Right lung (tissue), 5 donors: ENCODE measurements around the gene CBL. TPM values are rescaled to one million over a fixed set of nuclear protein-coding genes. Genes with fewer than 3 reads are reported as not detected.

Experiments used
- DNase-seq, 2 donors: peaks; one replicate each; pipeline ENCODE4 v3.0.0-alpha.2; 2013
- polyA plus RNA-seq, 5 donors: library from polyadenylated mRNA; unstranded; fragments of 120-200 nt; gene quantifications; one replicate each; pipeline versions ENCODE4 v1.2.1 to v1.2.3, GENCODE V29; 2013; ENCODE audit warnings: inconsistent platforms in 1 of 5, low replicate concordance in 1 of 5; ENCODE audit not compliant: insufficient read length in 5 of 5, insufficient read depth in 1 of 5

The CBL gene
- polyA plus RNA-seq, 5 donors = 16.1 to 22.8 (median 20.5) TPM

GRCh38 chr11:119344291-119345010 lies 138.3 kb downstream of the CBL start:
- no peak for DNase-seq

- no peak for DNase-seq
These were observed 139.5 kb downstream of the CBL start for GRCh38 chr11:119345685-119346084.

GRCh38 chr11:119346605-119347004 lies 140.5 kb downstream of the CBL start, which contains the start of gene MFRP:
TSS of gene MFRP (minus strand) at chr11:119346705. CDS start at chr11:119346513, 192 bp downstream.
- no peak for DNase-seq

DNA sequence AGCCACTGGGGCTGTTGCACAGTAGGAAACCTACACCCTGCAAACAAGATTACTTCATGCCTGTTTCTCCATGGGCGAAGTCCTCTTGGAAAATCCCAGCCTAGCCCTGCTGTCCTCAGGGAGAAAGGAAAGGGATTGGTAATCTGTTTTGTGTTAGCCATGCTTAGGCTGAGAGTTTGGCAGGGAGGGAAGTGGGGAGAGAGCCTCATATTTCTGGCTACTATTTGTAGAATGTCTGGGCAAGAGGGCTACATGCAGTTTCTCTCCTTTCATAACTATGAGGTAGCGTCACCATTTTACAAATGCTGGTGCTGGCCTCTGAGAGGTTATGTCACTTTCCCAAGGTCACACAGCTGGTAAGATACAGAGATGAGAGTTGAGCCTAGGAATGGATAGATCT lies 141.1 kb downstream of the CBL start:
- no peak for DNase-seq

- no peak for DNase-seq
These were observed 141.9 kb downstream of the CBL start for GRCh38 chr11:119347940-119348605.

DNA sequence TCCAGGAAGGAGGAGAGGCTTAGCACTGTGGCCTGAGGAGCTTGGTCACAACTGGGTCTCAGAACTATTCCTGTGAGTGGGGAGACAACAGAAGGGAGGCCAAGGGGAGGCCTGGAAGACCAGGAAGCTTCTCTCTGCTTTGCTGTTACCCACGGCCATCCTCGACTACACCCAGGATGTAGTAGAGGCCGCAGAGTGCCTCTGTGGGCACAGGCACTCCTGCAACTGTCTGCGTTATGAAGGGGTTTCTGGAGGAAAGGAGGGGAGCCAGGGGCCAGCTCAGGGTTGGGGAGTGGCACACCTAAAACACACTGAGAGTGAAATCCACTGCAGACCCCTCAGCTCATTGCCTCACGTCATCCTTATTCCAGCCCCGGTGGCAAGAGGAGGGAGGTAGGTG lies 144.2 kb downstream of the CBL start:
- DNase-seq = no peak

GRCh38 chr11:119351232-119351631 lies 145.1 kb downstream of the CBL start:
- DNase-seq = no peak

- peak in 1 of 2 donors; percentile 63 for DNase-seq
These were observed 146.7 kb downstream of the CBL start for GRCh38 chr11:119352857-119353260.

- no peak for DNase-seq
These were observed 149.1 kb downstream of the CBL start for GRCh38 chr11:119355091-119355843.

GRCh38 chr11:119356349-119357031 lies 150.4 kb downstream of the CBL start:
- peak; percentile 76 to 83 for DNase-seq

DNA sequence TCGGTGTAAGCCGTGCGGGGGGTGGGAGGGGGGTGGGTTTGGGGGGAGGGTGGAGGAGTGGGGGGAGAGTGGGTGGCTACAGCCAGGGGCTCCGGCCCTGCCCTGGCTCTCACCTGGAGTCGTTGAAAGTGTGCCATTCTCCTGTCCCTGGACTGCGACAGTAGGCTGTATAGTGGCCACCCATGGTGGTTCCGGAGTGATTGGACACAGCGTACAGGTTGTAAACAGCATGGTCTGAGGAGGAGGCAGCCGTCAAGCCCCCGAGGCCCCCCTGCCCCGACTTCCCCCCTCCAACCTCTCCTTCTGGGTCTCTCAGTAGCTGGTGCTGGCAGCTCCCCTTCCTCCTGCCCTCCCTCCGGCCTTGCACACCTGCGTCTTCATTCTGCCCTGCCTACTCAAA lies 150.9 kb downstream of the CBL start:
- DNase-seq = no peak

Other genes with a start within 250 kb of the CBL start
- under 1 TPM in 2 of 5 donors, not detected in 3; 0.10 to 0.27 TPM for gene FOXR1, start 234.6 kb upstream of the CBL start, polyA plus RNA-seq
- 10 to 100 TPM; 31.7 to 44.6 (median 38.3) TPM for gene CENATAC, start 208.2 kb upstream of the CBL start, polyA plus RNA-seq
- gene RPS25, start 188.0 kb upstream of the CBL start, polyA plus RNA-seq = 1,000 to 10,000 TPM; 1,442 to 1,768 (median 1,521) TPM
- gene TRAPPC4, start 187.6 kb upstream of the CBL start, polyA plus RNA-seq = 10 to 100 TPM; 67.9 to 96.9 (median 72.4) TPM
- 10 to 100 TPM; 23.1 to 30.1 (median 24.3) TPM for gene SLC37A4, start 175.5 kb upstream of the CBL start, polyA plus RNA-seq
- 10 to 100 TPM; 62.2 to 92.3 (median 70.6) TPM for gene HYOU1, start 149.1 kb upstream of the CBL start, polyA plus RNA-seq
- 10 to 100 TPM; 49.5 to 61.1 (median 54.0) TPM for gene VPS11, start 138.5 kb upstream of the CBL start, polyA plus RNA-seq
- 10 to 100 TPM; 21.9 to 33.8 (median 25.8) TPM for gene HMBS, start 121.5 kb upstream of the CBL start, polyA plus RNA-seq
- gene DPAGT1, start 104.5 kb upstream of the CBL start, polyA plus RNA-seq = 10 to 100 TPM; 45.2 to 54.4 (median 51.1) TPM
- gene C2CD2L, start 99.0 kb upstream of the CBL start, polyA plus RNA-seq = 1 to 10 TPM; 6.2 to 9.8 (median 9.0) TPM
- gene HINFP, start 84.8 kb upstream of the CBL start, polyA plus RNA-seq = 10 to 100 TPM; 31.5 to 44.4 (median 36.4) TPM
- gene ABCG4, start 57.3 kb upstream of the CBL start, polyA plus RNA-seq = 1 to 10 TPM; 1.0 to 1.4 (median 1.2) TPM
- 10 to 100 TPM in 2 of 5 donors, 1 to 10 TPM in 3; 9.5 to 14.4 (median 9.9) TPM for gene NLRX1, start 37.6 kb upstream of the CBL start, polyA plus RNA-seq
- 1 to 10 TPM in 3 of 5 donors, under 1 TPM in 2; 0.38 to 1.3 (median 1.1) TPM for gene NHERF4, start 20.9 kb upstream of the CBL start, polyA plus RNA-seq
- gene MCAM, start 110.8 kb downstream of the CBL start, polyA plus RNA-seq = 100 to 1,000 TPM in 4 of 5 donors, 10 to 100 TPM in 1; 89.3 to 139 (median 108) TPM
- 10 to 100 TPM; 26.7 to 30.3 (median 28.9) TPM for gene RNF26, start 128.2 kb downstream of the CBL start, polyA plus RNA-seq
- gene C1QTNF5, start 134.5 kb downstream of the CBL start, polyA plus RNA-seq = 10 to 100 TPM; 36.0 to 70.5 (median 41.8) TPM
- gene MFRP, start 140.4 kb downstream of the CBL start, polyA plus RNA-seq = under 1 TPM in 2 of 5 donors, not detected in 3; 0.06 TPM
- gene USP2, start 175.4 kb downstream of the CBL start, polyA plus RNA-seq = 1 to 10 TPM; 2.0 to 6.2 (median 3.8) TPM
- 10 to 100 TPM; 34.0 to 62.8 (median 42.0) TPM for gene THY1, start 216.8 kb downstream of the CBL start, polyA plus RNA-seq